HG03196 (cell line): Measurements from ENCODE around the gene RASGRP4.
"Not testable (repeated sequence)": the region's sequence is repeated elsewhere in the genome, so short reads cannot be mapped to it uniquely, and the experiment has no call there.

Experiments used
- ATAC-seq: cut with Tn5 transposase; IDR thresholded peaks from one replicate; pipeline ENCODE4 v1.9.1; 2021; ENCODE audit not compliant: unreplicated experiment

The RASGRP4 gene

DNA sequence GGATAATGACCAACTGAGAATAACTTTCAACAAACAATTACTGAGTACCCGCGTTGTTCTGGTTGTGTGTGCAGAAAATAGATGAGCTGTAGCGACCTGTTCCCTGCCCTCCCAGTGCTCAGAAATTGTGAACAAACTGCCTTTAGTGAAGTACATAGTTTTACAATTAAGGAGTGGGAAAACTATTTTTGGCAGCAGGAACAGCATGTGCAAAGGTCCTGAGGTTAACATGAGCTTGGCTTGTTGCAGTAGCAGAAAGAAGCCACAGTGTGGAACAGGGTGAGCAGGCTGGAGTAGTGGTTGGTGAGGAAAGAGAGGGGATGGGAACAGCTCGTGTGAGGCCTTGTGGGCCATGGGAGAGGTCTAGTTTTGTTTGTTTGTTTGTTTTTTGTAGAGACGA, 23.5 kb upstream of the RASGRP4 start:
- no peak for ATAC-seq

DNA sequence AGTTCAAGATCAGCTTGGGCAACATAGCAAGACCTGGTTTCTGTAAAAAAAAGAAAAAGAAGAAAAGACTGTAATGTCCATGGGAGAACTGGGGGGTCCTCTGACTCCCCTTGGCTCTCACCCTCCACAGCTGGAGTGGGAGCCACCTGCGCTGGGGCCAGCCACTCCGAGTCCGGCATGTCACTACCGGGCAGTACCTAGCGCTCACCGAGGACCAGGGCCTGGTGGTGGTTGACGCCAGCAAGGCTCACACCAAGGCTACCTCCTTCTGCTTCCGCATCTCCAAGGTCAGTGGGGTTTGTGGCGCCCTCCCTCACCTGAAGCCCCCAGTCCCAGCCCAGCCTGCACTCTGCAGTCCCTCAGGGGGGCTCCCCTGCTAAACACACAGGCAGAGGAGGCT, 22.2 kb upstream of the RASGRP4 start:
- no peak for ATAC-seq

DNA sequence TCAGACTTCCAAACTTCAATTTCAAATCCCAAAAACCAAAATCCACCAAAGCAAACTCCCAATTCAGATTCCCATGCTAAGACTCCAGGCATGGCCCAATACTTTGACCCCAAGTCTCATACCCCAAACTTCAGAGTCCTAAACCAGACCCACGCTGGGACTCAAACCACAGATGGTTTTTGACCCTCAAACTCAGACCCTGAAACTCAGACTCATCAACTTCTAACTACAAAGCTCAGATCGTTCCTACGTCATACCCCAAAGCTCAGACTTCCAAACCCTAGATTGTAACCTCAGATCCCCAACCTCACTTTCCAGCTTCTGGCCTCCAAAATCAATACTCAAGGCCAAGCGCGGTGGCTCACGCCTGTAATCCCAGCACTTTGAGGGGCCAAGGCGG, 19.3 kb upstream of the RASGRP4 start:
- ATAC-seq = no peak

DNA sequence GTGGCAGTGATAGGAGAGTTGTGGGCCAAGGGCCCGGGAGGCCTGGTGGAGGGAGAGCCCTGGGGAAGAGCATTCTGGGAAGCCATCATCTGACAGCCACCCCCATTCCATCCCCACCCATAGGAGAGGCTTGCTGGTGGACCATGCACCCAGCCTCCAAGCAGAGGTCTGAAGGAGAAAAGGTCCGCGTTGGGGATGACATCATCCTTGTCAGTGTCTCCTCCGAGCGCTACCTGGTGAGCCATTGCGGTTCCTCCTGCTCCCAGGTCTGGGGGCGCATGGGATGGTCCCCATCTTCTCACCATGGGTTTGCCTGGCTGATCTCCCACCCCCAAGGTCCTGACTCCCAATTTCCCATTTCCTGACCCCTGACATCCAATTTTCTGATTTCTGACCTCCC, 18.0 kb upstream of the RASGRP4 start:
- ATAC-seq = no peak

DNA sequence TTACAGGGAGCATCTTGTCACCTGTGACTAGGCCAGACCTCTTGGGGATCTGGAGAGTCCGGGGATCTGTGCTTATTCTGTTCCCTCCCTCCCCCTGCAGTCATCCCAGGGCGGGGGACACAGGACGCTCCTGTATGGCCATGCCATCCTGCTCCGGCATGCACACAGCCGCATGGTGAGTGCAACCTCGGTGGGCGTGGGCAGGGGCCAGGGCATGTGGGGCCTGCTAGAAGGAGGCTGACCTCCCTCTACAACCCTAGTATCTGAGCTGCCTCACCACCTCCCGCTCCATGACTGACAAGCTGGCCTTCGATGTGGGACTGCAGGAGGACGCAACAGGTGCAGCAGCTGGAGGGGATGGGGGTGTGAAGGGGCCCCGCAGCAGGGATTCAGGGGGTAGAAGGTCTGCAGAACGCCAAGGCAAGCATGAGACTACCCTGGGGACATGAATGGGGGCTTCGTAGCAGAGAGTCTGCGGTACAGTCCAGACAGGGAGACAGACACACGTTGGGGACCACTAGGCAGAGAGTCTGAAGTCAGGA, 17.5 kb upstream of the RASGRP4 start:
- no peak for ATAC-seq

DNA sequence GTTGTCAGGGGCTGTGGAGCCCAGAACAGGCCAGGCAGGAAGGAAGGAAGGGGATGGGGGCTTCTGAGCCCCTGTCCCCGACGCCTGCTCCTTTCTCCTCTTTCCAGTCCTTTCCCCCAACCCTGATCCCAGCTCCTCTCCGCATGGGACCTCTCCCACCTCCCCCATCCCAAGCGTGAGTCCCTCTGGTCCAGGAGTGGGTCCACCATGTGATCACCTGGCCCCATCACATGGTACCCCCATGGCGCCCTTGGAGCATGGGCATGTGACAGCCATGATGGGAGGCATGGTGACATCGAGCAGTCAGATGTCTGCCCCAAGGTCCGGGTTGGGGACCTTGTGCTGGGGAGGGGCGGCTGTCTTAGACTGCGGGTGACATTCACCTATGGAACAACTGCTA, 16.7 kb upstream of the RASGRP4 start:
- no peak for ATAC-seq

DNA sequence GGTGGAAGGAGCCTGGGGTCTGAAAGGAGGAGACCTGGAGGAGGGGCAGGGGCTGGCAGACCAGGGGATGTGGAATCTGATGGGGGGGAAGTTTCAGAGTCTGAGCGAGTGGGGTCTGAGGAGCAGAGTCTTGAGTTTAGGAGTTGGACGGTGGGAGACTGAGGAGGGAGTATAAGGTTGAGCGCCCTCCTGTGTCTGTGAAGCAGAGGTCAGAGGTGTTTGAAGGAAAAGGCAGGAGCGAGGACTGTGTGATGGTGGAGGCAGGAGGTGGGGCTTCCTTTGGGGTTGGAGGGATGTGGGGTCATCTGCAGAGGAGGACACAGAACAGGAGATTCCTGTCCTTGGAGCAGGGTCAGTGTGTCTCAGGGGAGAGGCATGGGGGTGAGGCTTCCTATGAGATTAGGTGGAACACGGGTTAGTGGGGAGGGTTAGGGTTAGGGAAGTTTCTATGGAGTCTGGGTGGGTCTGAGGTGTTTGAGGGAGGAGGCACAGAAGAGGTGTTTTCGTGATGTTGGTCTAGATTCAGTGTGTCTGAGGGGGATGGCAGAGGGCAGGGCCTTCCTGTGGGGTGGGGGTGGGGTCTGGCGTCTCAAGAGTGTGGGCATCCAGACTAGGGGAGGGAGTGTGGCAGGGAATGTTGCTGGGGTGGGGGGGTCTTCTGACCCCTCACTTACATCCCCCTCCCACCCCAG, 15.8 kb upstream of the RASGRP4 start:
- ATAC-seq = no peak

DNA sequence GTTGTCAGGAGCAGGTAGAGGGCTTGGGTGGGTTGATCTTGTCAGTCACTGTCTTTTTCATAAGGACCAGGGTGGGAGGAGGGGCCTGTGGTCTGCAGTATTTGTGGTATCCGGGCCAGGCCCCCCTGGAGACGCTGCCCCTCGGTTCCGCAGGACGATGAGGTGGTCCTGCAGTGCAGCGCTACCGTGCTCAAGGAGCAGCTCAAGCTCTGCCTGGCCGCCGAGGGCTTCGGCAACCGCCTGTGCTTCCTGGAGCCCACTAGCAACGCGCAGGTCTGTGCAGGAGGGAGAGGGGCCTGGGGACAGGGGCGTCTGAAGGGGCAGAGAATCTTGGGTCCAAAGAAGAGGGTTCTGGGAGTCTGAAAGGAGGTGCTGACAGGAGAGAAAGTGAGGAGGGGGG, 14.6 kb upstream of the RASGRP4 start:
- no peak for ATAC-seq

DNA sequence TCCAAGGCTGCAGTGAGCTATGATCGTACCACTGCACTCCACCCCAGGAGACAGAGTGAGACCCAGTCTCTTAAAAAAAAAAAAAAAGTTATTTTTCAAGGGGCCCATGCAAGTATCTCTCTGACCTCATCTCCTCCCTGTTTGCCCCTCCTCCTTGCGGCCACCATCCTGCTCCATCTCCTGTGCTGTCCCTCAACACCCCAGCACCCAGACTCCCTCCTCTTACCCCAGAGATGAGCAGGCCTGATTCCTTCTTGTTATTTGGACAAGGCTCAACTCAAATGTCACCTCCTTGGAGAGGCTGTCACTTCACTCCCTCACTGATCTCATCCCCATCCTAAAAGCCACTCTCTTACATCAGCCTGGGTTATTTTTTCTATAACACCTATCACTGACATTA, 11.9 kb upstream of the RASGRP4 start:
- ATAC-seq = no peak

DNA sequence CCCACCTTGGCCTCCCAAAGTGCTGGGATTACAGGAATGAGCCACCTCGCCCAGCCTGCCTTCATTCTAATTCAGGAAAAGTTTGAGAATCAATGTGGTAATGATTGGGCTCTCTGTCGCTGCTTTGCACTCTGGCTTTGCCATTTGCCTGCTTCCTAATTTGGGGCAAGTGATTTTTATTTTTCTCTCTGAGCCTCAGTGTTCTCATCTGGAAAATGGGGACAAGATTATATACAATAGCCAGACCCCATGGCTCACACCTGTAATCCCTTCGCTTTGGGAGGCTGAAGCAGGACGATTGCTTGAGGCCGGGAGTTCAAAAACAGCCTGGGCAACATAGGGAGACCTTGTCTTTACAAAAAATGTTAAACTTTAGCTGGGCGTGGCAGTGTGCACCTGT, 11.3 kb upstream of the RASGRP4 start:
- ATAC-seq = no peak

DNA sequence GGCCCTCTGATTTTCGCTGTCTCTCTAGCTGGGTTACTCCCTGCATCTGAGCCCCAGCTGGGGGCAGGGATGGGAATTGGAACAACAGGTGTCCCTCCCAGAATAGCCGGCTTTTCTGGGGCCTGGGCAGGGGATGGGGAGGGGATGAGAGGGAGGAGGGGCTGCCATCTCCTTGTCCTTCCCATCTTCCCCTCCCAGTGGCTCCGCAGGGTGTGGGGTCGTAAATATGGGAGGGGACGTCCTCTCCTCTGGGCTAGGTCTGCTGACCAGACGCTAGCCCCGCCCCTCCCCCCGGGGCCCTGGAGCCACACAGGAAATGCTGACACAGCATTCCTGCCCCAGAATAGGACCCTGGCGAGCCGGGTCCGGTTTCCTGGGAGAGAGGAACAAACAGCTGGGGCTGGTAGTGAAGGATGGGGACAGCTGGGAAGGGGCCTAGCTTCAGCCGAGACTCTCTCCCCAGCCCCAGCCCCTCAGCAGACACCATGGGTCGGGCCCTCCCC, 8.6 kb upstream of the RASGRP4 start:
- no peak for ATAC-seq

DNA sequence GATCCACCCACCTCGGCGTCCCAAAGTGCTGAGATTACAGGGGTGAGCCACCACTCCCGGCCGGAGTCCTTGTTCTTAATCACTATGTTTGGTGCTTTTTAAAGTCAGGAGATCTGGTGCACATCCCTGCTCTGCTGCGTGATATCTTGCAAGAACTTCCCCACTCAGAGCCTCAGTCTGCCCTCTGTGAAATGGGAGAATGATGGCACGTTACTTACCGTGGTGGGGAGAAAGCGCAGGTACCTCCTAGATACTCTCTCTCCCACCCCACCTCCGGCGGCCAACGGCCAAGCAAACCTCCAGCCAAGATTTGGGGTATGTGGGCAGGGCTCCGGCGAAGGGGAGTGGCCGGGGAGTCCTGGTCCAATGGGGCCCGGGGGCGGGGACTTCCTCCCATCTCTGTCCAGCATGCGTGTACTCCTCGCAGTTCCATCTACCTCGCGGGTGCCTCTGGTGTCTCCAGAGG, 7.3 kb upstream of the RASGRP4 start, which contains the start of gene RYR1:
Gene RYR1 (plus strand): TSS at position 424 of the 466 bp plus-strand sequence. CDS start 139 bp downstream, outside the sequence.
- no peak for ATAC-seq

DNA sequence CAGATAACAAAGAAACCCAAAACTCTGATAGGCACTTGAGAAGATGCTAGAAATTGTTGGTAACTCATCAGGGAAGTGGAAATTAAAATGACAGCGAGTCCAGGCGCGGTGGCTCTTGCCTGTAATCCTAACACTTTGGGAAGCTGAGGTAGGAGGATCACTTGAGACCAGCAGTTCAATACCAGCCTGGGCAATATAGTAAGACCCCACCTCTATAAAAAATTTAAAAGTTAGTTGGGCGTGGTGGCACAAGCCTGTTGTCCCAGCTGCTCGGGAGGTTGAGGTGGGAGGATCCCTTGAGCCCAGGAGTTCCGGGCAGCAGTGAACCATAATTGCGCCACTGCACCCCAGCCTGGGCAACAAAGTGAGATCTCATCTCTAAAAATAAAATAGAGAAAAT, 4.9 kb upstream of the RASGRP4 start:
- ATAC-seq = no peak

DNA sequence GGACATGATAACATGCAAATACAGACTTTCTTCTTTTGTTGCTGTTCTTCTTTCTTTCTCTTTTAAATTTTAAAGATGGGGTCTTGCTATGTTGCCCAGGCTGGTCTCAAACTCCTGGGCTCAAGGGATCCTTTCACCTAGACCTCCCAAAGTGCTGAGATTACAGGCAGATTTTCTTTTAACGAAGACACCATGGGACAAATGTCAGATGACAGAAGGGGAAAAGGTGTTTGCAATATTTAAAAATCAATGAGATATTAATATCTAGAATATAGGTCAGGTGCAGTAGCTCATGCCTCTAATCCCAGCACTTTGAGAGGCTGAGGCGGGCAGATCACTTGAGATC, 3.8 kb upstream of the RASGRP4 start:
- ATAC-seq = no peak

DNA sequence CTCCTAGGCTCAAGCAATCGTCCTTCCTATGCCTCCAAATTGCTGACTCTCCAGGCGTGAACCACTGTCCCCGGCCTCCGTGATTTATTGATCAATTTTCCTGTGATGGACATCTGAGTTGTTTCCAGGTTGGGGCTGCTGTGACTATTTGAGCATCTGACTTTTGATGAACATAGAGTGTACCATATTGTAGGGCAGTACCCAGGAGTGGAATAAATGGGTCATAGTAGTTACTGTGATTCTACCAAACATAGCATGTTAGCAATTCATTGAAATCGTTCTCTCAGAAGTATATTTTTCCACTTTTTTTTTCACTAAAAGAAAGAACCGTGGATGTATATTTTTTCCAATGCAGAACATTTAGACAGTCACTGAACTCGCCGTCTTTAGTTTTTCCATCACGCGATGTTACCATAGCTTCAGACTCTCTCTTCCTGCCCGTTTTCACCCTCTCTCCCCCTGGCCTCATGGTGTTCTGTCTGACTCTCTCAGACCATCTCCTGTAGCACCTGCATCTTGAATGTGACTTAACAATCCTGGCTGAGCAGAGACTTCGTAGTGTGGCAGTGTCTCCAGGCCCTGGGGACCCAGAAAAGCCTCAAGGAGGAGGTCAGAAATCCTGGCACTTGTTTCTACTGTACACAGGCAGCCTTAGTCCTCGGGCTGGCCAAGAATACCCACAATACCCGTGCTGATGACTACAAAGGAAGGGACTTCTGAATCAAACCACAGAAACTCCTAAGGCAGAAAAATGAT, 3.2 kb upstream of the RASGRP4 start:
- no peak for ATAC-seq

DNA sequence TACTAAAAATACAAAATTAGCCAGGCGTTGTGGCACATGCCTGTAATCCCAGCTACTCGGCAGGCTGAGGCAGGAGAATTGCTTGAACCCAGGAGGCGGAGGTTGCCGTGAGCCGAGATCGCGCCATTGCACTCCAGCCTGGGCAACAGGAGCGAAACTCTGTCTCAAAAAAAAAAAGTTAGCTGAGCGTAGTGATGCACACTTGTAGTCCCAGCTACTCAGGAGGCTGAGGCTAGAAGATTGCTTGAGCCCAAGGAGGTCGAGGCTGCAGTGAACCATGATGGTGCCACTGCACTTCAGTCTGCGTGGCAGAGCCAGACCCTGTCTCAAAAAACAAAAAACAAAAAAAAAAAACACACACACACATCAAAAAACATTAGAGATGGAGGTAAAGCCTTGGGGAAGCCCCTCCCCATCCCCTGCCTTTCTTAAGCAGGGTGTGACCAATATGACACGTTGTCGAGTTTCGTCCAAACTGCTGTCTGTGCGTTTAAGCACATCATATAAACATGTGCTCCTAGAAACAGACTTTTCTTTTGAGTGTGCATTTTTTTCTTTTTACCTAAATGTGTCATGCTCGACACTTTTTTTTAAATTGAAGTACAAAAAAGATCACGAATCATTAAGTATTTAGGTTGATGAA, 1.1 kb upstream of the RASGRP4 start:
- not testable (repeated sequence) for ATAC-seq

DNA sequence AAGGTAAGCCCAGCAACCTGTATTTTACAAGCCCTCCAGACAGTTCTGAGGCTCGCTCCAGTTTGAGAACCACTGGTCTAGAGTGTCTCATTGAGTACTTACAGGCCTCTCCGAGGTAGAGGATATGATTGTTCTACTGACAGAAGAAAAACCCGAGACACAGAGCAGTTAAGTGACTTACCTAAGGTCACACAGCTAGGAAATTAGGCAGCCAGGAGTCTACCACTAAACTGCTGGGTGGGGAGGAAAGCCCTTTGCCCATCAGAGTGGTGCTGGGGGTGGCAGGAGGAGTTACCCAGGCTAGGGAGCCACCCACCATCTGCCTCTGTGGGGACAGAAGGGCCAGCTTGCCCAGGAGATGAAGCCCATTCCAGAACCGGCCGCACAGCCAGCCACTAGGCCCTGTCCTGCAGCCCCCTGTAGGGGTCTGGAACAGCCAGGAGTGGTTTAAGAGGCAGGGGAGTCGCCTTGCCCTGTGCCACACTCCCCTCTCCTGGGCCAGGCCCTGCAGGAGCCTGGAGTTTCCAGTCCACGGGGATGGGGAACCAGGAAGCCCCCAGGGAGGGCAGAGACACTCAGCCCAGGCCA, 703 bp downstream of the RASGRP4 start:
- ATAC-seq = no peak

DNA sequence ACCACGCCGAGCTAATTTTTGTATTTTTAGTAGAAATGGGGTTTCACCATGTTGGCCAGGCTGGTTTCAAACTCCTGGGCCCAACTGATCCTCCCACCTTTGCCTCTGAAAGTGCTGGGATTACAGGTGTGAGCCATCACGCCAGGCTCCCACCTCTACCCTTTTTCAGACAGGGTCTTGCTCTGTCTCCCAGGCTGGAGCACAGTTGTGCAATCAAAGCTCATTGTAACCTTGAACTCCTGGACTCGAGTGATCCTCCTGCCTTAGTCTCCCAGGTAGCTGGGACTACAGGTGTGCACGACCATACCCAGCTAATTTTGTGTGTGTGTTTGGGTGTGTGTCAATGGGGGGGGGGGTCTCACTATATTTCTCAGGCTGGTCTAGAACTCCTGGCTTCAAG, 1.7 kb downstream of the RASGRP4 start:
- ATAC-seq = no peak

DNA sequence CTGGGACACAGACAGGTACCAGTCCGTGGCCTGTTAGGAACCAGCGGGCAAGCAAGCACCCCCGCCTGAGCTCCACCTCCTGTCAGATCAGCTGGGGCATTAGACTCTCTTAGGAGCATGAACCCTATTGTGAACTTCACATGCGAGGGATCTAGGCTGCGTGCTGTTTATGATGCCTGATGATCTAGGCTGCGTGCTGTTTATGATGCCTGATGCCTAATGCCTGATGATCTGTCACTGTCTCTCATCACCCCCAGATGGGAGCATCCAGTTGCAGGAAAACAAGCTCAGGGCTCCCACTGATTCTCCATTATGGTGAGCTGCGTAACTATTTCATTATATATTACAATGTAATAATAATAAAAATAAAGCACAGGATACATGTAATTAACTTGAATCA, 3.6 kb downstream of the RASGRP4 start:
- no peak for ATAC-seq

DNA sequence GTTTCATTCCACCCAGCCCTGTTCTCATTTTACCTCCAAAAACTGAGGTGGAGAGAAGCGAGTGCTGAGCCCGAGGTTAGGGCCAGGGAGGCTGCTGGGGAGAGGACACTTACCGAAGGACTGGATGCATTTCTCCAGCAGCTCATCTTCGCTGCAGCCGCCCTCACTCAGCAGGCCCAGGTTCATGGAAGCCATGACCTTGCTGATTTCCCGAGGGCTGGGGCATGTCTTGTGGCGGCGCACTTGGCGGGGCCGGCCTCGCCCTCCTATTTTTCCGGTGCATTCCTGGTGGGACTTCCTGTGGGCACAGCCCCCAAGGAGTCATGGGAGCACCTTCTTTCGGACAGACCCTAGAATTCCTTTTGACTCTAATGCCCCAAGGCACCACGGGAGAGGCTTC, 4.2 kb downstream of the RASGRP4 start:
- no peak for ATAC-seq

DNA sequence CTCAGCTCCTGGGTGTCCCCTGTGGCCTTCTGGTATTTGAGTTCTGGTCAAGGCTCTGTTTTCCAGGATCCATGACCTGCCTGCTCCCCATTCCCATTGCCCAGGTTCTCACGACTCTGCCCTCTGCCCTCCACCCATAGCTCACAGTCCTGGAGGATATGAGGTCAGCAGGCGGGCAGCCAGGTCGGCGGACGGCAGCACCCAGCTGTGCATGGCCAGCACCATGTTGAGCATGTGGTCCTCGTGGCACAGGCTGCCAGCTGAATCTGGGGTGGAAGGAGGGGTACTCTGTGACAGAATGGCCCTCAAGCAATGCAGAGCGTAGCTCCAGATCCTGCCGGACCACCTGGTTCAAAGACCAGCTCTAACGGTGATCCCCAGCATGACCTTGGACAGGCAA, 5.1 kb downstream of the RASGRP4 start:
- no peak for ATAC-seq
